ENCODE data around the gene ROBO4.

Gene ROBO4

DNA sequence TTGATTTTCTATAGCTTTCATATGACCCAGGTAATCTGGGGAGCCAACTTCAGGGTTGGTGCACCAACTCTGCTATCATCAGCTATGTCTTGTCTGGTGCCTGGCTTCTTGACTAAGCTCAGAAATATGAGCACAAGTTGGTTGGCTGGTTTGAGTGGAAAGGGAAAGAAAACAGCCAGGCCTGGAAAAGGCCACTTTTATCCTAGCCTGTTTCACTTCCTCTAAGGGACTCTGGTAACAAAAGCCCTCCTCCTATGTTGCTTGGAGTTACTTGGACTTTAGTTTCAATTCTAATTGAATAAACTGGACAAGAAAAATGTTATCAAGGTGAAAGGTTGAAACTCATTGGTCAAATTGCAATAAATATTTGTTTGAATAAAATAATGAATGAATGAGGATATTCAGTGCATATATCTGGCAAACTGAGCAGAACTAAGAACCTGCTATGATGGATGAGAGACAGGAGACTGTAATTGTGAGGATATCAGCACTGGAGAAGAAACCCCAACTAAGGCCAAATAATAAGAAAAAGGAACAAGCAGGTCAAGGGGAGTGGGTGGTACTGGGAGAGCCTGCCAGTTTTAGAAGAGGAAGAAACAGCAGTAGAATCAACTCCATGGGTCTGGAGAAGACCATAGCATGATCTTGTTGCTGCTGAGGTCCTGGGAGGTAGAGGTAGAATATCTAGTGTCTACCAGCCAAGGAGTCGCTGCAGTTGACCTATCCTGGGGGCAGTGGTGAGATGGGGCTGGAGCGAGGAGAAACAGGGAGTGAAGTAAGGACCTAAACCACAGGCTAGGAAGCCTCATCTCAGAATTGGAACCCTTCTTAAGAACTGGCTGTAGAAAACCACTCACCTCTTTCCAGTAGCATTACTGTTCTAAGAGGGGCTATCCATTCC, 8.2 kb downstream of the ROBO4 start:
- peak; percentile 46 to 58 for DNase-seq

DNA sequence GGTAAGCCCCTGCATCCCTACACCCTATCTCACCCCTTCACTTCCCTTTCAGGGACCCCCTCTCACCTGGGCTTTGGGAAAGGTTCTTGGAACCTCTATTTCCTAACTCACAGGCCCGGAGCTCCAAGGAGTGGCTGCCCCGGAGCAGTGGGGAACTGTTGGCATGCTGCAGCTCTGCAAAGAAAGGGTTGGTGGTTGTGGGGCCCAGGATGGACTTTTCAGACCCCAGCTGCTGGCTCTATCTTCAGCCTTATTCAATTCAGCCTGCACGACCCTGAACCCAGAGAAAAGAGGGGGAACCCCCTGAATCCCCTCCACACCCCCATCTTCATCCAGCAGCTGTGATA, 10.0 kb downstream of the ROBO4 start:
- DNase-seq, result no peak

DNA sequence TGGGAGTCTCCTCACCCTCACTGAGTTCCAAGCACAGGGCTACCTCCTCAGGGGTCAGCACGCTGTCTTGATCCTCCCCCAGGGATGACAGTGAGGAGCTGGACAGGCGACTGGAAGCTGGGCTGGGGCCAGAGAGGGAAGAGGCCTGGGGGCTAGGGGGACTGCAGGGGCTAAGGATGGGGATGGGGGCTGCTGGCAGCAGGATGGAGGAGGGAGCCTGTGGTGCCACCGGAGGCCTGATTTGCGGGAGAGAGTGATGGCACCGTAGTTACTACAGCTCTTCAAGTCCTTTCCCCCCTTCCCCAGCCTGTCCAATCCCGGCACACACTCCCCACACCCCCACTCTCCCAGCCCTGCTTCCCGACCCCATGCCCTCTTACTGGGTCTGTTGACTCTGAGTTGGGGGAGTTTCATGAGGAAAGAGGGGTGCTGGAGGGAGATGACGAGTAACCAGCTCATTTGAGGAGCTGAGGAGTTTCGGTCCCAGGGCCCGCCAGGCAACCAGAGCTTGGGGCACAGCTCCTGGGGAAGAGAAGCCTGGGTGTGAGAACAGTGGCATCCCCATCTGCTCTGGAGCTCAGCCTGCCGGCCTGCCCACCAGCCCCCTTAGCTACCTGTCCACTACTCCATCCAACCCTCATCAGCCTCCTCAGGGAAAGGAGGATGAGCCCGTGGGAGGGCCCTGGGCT, 10.5 kb downstream of the ROBO4 start:
- DNase-seq, result no peak

DNA sequence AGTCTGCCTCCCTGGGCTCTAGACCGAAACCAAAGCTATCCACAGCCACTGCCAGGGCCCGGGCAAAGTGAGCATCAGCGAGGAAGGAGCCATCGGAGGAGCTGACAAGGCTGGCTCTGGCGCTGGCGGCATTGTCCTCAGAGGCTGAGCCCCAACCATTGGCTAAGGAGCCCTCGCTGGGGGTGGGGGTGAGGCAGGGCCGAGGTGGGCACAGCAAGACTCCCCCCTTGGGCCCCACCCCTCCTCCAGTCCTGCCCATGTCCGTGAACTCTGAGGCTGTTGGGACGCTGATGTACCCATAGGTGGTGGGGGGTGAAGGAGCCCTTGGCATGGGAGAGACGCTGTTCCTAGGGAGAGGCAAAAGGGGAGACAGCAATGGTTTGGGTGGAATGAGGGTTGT, 11.2 kb downstream of the ROBO4 start:
- DNase-seq, result no peak

DNA sequence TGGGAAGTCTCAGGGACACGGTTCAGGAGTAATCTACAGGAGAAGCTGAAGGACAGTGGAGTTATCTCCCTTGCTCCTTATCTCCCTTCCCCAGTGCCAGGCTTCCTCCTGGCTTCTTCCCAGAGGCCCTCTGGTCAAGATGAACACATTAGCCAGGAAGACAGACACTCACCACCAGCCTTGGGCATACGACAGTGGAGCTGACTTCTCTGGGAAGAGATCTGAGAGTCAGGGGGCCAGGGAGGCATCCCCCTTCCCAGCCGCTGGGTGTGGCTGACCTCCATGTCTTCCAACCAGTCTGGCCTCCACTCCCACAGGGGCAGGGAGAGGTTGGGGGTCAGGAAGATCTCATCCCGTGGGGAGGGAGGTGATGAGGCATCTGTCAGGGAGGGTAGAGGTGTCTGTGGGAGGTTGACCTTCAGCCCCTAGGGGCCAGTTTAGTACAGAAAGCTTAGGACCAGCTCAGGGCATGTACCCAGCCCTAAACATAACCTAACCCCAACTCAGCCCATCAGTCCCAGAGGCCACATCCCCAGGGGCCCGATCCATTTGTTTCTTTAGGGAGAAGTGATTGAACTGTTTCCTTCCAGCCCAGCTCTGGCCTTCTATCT, 12.7 kb downstream of the ROBO4 start:
- no peak for DNase-seq

DNA sequence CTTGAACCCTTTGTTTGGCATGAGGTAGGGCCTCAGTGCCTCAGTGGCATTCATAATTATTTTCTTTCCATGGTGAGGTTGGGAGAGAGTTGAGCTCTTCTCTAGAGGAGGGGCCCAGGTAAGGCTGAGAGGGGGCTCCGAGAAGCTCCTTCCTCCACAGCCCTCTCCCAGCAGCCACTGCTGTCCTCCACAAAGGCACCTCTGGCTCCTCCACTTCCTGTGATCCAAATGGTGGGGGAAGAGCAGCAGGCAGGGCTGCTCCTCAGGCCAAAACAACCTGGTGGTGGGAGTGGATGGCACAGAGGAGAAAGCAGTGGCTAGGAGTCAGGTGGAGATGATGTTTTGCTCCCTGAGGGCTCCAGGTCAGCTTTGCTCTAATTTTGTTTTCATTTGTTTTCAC, 13.3 kb downstream of the ROBO4 start:
- DNase-seq, result no peak

DNA sequence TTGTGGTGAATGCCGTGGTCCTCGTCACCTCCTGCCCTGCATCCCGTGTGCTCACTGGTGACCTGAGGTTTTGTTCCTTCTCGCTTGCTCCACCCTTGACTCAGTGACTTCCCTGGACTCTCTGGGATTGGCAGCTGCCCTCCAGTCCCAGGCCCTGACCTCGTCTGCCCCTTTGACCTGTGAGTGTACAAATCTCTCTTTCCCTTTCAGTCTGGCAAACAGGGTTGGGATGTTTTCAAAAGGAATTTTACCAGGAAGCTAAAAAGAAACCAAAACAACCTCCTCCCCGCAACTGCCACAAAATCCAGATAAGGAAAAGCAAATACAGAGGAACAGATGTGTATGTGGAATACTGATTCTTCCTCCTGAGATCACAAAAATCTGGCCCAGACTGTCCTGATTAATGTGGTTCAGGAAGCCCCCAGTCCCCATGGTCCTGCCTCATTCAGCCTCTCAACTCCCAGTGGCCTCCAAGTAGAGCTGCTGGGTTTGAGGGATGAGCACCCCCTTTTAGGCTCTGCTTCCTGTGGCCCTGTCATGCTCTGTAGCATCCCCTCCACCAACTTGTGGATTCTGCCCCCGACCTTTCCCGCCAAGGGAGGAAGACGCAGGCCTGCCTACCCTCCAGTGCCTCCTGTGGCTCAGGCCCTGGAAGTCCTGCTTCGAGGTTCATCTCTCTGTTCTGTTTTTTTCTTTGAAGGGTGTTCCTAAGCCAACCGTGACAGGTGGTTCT, 15.2 kb downstream of the ROBO4 start:
- DNase-seq, result no peak

DNA sequence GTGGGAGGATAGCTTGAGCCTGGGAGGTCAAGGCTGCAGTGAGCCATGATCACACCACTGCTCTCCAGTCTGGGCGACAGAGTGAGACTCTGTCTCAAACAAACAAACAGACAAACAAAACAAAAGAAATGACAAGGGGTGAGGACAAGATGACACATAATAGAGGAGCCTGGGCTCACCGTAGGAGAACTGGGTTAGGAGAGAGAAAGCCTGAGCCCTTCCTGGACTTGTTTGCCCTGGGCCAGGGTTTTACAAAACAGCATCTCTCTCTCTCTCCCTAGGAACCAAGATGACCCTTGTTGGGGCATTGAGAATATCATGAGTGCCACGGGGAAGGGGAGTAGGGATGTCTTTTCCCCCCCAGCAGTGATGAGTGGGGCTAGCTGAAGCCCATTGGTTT, 16.7 kb downstream of the ROBO4 start:
- DNase-seq, result no peak

DNA sequence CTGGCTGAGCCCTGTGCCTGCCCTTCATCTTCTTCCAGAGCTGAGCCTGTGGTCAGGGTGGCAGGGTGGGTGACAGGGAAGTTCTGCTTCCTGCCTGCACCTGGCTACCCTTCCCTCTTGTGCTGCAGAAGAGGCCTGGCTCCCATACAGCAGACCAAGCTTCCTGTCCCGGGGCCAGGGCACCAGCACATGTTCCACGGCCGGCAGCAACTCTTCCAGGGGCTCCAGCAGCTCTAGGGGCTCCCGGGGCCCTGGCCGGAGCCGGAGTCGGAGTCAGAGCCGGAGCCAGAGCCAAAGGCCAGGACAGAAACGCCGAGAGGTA, 17.4 kb downstream of the ROBO4 start:
- no peak for DNase-seq

DNA sequence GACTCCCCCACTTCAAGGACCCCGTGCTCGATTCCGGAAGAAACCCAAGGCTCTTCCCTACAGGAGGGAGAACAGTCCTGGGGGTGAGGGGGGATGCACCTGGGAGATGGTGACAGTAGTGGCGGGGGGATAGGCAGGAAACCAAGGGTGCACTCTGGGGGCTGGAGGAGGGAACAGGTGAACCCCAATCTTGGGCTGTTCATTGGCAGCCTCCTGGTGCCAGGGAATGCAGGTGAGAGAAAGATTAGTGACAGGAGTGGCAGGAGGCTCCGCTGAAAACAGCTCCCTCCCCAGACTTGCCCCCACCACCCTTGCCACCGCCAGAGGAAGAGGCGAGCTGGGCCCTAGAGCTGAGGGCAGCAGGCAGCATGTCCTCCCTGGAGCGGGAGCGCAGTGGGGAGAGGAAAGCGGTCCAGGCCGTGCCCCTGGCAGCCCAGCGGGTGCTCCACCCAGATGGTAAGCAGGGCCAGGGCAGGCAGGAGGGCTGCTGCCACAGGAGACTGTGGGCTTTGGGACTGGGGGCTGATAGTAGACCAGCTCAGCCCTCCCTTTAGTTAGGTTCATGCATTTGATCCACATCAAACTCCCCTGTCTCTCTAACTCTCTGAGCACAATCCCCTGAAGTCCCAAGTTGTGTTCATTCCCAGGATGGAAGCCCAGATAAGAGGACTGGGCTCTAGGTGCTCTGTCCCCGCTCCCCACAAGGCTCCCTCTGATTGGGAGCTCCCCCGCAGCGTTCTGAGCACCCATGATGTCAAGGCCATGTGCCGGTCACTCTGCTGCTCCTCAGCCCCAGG, 18.0 kb downstream of the ROBO4 start:
- DNase-seq, result no peak

DNA sequence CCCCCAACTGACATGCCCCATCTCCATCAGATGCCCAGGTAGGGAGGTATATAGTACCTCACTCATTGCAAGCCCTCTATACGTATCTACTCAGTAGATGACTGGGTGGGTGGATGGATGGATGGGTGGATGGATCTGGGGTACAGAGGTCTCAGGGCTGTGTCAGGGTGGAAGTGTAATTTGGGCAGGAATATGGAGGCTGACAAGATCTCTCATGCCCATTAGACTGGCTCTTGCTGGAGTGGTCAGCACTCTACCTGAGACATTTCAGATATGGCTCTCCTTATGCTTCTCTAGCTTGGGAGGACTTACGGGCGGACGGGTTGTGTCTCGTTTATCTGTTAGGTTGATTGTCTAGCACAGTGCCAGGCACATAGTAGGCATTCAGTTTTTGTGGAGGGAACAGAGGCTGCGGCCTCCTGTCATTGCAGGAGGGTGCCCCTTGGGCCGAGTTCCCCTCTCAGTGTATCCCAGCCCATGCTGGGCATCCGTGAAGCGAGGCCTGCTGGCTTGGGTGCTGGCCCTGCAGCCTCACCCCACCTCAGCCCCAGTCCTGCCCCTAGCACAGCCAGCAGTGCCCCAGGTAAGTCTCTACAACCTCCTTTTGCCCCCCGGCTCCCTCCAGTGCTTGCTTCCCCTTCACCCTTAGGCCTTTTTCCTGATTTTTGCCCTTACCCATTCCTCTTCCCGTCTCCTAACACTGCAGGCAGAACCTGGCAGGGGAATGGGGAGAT, 18.7 kb downstream of the ROBO4 start:
- DNase-seq, result no peak

DNA sequence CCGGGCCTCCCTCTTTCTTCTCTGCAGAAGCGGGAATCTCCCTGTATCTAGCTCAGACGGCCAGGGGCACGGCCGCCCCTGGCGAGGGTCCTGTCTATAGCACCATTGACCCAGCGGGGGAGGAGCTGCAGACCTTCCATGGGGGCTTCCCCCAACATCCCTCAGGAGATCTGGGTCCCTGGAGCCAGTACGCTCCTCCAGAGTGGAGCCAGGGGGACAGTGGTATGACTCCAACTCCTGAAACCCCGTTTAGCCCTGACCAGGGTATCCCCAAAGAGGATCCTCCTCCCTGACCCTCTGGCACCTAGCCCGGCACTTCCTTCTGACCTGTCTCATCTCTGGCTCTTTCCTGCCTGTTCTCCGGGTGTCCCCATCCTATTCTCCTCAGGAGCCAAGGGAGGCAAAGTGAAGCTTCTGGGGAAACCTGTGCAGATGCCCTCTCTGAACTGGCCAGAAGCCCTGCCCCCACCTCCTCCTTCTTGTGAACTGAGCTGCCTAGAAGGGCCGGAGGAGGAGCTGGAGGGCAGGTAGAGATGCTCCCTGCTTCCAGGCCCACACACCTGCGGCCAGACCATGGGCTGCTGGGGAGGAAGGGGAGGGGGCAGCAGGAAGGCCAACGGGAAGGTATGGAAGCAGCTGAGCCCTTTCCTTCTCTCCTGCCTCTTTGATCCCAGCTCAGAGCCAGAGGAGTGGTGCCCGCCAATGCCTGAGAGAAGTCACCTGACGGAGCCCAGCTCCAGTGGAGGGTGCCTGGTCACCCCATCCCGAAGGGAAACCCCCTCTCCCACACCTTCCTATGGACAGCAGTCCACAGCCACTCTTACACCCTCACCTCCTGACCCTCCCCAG, 19.5 kb downstream of the ROBO4 start:
- no peak for DNase-seq

DNA sequence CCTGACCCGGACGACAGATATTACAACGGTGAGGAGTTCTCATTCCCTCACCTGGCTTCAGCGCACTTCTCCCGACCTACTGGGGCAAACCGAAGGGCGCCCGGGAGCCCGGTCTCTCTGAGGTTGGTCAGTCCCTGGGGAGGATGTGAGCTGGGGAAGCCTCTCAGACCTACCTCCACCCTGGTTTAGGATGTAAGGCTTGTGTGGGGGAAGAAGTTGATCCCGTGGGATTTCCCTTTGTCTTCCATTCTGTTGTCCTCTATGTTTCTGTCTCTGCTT, 20.1 kb downstream of the ROBO4 start:
- DNase-seq, result no peak

DNA sequence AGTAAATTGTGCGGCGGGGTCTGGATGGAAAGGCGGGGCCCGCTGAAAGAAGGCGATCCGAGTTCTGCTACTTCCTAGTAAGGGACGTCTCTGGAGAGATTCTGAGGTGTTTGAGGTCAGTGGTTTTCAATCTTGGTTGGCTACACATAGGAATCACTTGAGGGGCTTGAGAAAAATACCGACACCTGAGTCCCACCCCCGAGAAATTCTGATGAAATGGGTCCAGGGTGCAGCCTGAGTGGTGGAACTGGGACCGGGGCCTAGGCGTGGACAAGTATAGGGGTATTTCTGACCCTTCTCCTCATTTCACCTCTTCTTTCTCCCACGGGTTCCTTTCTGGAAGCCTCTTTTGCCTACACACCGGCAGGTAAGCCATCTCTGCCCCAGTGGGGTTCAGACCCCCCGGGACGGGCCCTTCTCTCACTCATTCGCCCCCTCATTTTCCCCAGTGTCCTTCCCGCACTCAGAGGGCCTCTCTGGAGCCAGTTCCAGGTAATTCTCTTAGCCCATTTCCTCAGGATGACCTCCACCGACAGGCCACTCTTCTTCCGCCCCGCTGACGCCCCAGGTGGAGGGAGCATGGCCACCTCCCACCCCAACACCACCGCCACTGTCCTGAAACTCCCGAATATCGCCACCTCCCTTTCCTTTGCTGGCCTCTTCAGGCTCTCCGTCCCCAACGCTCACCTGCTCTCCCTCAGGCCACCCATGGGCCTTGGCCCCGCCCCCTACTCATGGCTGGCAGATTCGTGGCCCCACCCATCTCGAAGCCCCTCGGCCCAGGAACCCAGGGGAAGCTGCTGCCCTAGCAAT, 20.6 kb downstream of the ROBO4 start:
- DNase-seq, result no peak

DNA sequence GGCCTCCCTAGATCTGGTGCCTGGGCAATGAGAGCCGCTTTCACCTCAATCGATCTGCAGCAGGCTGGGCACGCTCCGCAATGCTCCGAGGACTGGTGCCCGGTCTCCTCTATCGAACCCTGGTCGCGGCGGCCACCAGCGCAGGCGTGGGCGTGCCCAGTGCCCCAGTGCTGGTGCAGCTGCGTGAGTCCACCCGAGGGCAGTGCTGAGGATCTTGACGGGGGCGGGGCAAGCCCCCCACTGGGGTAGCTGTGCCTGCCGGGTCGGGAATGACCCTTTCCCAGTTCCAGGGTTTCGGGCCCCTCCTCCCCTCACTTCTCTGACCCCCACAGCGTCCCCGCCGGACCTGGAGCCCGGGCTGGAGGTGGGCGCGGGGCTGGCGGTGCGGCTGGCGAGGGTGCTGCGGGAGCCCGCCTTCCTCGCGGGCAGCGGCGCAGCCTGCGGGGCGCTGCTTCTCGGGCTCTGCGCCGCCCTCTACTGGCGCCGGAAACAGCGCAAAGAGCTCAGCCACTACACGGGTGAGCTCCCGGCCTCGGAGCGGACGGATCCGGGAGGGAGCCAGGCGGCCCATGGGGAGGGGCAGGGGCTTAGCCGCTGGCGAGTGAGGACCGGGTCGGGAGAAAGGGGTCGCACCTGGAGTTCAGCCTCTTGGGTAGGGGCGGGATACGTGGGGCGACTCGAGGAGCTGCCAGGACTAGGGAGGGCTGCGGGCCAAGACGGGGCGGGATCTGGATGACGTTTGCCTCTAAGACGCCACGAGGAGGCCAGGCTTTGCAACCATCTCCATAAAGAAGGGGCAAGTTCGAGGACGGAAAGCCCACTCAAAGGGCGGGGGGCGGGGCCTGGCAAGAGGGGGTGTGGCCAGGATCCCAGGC, 21.5 kb downstream of the ROBO4 start:
- DNase-seq, result peak; percentile 69 to 78

DNA sequence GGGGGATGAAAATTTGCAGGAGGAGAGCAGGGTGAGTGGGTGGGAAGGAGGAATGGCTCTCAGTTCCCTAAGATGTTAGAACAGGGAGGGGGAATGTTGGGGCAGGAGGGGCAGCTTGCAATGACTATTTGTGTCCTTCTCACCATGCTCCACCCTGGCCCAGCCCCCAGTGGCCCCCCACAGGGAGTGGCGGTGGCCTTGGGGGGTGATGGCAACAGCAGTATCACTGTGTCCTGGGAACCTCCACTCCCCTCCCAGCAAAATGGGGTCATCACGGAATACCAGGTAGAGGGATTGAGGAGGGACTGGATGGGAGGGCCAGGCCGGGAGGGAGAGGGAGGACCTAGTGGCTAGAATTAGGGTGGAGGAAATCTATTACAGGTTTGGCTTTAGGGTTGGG, 22.3 kb downstream of the ROBO4 start:
- DNase-seq, result no peak

DNA sequence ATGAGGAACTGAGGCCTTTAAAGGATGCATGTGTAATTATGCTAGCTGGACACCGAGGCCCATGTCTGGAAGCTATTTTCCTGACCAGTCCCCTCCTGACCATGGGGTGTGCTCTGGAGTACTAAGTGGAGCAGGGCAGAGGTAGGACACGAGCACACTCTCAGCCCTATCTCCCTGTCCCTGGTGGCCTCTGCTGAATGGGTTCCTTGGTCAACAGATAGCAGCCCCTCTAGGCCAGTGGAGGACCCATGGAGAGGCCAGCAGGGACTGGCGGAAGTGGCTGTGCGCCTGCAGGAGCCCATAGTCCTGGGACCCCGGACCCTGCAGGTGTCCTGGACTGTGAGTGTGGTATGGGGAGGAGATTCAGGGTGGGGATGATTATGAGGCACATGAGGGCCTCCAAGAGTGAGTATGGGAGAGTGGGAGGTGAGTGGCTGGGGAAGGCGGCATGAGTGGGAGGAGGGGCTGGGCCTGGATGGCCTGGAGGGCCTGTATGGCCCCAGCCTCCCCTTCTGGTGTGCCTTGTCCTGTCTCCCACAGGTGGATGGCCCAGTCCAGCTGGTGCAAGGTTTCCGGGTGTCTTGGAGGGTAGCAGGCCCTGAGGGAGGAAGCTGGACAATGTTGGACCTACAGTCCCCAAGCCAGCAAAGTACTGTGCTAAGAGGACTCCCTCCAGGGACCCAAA, 23.0 kb downstream of the ROBO4 start:
- DNase-seq, result no peak

DNA sequence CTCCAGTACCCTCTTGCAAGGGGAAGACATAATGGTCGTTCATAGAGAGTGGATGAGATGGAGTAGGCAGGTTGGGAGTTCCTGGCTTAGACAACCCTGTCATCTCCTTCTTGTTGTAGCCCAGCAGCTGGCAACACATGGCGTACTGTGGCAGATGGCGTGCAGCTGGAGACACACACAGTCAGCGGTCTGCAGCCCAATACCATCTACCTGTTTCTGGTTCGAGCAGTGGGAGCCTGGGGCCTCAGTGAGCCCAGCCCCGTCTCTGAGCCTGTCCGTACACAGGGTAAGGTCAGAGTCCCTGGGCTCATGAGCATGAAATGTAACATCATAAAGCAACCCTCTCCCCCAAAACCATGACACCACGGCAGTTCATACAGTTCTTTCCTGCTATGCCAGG, 23.7 kb downstream of the ROBO4 start:
- DNase-seq, result no peak

DNA sequence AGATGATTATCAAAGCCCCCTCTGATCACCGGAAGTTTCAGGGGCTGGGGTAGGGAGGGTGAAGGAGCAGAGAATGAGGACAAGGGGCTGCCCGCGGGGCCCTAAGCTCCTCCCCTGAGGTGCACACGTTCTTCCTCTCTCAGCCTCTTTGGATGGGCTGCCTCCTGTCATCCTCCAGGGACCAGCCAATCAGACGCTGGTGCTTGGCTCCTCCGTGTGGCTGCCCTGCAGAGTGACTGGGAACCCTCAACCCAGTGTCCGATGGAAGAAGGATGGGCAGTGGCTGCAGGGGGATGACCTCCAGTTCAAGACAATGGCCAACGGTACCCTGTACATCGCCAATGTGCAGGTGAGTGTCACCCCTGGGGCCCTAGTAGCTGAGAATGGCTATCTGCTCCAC, 24.9 kb downstream of the ROBO4 start:
- no peak for DNase-seq
